GM23248 (cell line): Measurements from ENCODE around the gene CSMD2.

ENCODE experiments used
- EZH2 ChIP-seq: fragments of 200-600 bp; sonication (generic); IDR thresholded peaks from 2 replicates; pipeline ENCODE4 v1.6.1; 2018; ENCODE audit warnings: antibody characterized with exemption, mild to moderate bottlenecking; ENCODE audit not compliant: insufficient read depth, poor library complexity, severe bottlenecking
- EZH2phosphoT487 ChIP-seq: fragments of 200-600 bp; sonication (generic); IDR thresholded peaks from 2 replicates; pipeline ENCODE4 v1.6.1; 2018; ENCODE audit warnings: antibody characterized with exemption, moderate library complexity, mild to moderate bottlenecking, low read depth; ENCODE audit not compliant: insufficient read depth

DNA sequence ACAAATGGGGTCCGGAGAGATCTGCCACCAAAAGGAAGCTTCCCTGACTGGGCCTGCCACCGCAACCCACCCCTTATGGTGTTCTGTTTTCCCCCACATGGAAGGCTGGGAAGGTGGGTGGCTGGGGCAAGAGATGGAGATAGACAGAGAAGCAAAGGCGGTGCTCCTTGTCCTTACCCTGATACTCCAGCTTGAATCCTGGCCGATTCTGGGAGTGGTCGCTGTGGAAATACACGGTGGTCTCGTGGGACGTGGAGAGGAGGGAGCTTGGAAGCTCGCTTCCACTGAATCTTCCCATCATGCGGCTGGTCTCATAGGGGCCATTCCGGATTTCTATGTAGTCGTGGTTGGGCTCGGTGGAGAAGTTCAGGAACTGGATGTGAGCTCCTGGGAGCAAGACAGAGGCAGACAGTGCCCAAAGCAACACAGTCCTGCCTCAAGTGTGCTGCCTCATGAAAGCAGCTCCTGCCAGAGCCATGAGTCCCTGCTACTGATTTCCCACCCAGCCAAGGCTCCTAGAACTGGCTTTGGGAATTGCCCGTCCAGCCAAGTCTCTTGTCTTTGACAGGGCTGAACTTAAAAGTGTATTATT is 554.1 kb downstream of the CSMD2 start:
- TF ChIP-seq EZH2 (no peak), EZH2phosphoT487 (no peak)
